GM19455 (cell line): ENCODE data around the gene RNU6-8.
A peak's percentile ranks its signal among the peaks of the same experiment; 100 is the strongest.

Experiments
- ATAC-seq: cut with Tn5 transposase; IDR thresholded peaks from one replicate; pipeline ENCODE4 v1.9.1; 2021; ENCODE audit not compliant: unreplicated experiment

Gene RNU6-8

DNA sequence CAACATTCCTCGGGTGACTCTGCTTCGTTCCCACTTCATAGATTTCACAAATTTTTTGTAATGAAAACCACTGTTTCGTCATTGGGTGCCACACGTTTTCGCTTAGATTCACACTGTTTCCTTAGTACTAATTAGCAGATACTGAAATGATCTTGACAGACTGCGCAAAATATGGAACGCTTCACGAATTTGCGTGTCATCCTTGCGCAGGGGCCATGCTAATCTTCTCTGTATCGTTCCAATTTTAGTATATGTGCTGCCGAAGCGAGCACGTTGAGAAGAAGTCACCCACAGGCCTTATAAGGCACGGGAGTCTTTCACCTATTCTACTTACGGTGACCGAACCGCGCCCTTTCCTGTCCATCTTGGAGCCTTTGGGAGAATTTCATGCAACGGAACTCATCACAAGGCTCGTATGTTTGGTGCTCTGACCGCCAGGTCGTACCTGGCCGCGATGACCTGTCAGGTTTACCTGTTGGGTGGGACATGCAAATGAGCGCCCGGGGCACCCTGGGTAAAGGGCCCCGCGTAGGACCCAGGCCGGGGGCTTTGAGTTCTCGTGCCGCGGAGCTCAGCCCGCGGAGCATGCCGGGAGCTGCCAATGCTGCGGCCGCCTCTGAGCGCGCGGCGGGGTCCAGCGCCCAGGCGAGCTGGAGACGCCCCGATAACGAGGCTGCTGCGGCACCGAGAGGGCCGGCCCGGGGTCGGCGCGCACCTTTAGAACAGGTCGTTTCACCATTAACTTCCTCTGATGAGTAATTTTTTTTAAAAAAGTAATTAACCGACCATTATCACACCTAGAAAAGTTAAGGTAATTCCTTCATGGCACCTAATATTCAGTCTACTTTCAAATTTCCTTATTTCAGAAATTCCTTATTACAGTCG is at the start of gene RNU6-8:
Gene RNU6-8, minus strand, starts transcription at position 272 of the 885 bp plus-strand sequence.
- peak; percentile 61 for ATAC-seq

DNA sequence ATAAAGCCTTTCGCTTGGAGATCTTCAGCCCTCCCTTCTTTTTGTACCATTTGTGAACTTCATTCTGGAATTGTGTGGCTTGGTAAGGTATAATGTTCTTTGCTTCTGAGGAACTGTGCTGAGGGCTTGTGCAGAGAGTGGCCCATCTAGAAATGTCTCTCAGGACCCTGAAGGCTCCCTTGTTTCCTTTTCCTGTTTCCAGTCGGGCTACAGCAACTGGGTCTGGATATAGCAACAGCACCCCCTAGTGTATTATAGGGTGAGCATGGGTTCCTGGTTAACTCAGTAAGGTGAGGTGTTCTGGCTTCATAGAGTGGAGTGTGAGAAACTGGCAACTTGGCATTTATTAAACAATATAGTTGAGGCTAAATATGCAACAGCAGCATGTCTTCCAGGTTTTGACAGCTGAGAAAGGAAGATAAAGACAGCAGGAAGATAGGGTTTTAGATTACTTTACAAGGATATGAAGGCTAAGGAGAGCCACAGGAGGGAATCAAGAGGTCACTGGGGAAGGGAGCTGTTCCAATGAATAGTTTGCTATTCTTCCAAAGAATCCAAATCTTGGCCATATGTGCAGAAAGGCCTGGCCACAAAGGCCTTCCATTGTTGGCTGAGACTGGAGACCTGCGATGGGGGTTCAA is 49.1 kb upstream of the RNU6-8 start:
- peak; percentile 90 for ATAC-seq

DNA sequence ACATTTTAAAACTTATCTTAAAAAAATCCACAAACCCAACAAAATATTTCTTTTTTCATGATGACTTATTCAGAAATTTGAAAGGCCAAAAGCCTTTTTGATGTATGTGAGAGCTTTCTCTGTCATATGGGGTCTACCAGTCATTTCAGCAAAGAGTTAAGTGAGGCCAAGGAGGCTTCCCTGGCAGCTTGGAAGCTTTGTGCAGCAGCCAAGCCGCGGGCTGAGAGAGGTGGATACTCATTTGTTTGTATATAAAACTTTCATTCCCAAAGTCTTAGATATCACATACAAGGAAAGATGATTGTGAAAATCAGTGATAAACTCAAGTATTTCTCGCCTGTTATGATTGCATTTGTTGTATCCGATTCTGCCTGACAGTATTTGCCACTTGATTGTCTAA is 48.5 kb upstream of the RNU6-8 start:
- ATAC-seq: no peak

DNA sequence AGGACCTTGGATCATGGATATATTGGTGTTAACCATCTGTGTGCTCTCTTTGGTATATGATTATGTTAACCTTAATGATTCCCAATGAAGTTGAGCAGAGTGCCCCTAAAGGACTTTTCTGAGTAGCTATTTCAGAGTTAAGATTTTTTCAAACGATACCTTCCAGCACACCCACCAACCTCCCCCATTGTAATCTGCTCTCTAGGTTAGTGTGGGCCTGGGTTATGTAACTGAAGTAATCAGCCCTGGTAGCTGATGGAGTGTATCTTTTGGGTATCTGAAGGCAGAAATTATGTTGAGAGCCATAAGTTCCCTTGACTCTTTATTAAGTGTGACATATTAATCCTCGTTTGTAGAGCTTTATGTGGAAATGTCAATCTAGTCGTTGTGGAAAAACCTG is 47.6 kb upstream of the RNU6-8 start:
- no peak for ATAC-seq

DNA sequence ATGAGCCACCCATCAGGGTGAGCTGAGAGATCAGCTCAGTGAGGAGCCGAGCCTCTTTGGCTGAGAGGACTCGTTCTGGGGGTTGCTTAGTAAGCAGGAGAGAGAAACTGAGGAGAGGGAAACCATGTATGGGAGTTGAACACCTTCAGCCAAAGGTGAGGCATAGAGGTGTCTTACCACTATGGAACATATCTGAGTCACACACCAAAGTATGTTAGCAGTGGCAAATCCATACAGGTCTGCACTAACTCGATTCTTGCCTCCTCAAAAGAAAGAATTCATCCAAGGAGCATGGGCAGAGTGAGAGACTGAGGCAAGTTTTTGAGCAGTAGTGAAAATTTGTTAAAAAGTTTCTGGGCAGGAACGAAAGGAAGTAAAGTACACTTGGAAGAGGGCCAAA is 46.7 kb upstream of the RNU6-8 start:
- no peak for ATAC-seq

DNA sequence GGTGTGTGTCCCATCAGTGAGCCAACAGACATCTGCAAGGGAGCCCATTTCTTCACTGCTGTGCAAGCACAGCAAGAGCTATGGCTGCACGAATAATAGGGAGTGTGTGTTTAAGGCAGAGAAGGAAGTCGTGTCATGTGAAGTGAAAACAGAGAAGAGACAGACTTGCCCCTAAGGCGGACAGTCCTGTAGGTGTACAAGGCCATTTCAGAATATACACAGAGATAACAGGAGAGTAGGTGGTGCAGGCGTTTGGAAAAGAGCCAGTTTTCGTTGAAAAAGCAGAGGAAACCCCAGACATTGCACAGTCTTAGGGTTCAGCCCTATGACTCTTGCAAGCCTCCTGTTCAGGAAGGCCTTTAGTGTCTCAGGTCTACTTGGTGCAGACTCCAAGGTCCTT is 46.3 kb upstream of the RNU6-8 start:
- ATAC-seq: no peak

DNA sequence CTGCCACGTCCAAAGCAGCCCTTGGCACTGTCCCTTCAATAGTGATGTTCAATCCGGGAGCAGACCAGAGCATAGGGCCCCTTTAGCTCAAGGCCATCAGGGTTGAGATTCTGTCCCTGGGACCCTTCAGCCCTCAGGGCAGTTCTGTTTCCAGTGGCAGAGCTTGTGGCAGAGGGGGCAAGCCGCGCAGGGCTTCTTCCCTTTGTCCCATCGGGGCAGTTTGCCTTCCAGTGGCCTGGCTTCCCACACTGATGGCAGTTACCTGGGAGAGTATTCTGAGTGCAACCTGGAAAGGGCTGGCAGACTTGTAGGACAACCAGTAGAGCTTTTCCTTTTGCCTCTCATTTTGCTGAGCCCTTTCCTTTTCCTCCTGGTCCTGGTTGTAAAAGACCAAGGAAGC is 43.7 kb upstream of the RNU6-8 start:
- ATAC-seq: no peak

DNA sequence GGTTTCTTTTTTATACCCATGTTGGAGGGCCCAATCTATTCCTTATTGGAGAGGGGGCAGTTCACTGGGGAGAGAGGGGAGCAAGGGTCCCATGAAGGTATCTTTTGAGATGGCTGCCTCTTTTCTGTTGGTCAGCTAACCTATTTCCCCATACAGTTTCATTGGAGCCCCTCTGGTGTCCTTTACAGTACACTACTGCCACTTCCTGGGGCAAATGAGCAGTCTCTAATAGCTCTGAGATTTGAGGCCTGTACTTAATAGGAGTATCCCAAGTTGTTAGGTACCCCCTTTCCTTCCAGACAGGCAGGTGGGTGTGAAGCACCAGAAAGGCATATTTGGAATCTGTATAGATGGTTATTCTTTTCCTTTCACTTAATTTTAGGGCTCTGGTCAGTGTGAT is 41.3 kb upstream of the RNU6-8 start:
- ATAC-seq: no peak

DNA sequence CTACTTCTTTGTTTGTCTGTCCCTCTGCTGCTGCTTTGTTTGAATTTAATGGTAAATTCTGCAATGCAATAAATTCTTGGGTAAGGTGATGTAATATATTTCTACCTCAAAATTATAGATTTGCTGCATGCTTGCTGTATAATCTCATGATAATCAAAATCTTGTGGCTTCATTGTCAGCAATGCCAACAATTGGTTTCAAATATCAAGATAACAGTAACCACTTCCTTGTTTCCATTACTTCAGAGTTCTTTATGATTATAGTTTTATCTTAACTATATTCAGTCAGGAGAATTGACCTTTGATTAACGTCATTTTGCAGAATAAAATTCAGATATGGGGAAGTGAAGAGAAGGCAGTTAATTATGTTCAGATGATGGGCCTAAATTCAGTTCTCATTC is 30.2 kb upstream of the RNU6-8 start:
- ATAC-seq: no peak

DNA sequence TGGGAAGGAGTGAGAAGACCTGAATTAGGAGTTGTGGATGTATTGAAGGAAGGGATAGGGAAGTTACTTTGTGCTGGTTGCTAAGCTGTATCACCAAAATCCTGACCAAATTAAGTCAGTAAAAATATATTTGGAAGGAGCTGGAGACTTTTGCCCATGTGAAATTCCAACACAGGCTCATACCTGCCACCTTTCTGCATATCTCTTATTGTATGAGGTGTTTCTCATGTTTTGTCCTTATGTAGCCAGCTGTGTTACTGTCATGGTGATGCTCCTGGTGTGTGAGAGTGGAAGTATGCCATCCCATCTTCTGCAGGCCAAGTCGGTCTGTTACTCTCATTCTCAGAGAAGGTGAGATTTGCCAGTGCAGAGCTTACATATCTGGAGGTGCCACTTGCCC is 29.4 kb upstream of the RNU6-8 start:
- no peak for ATAC-seq

DNA sequence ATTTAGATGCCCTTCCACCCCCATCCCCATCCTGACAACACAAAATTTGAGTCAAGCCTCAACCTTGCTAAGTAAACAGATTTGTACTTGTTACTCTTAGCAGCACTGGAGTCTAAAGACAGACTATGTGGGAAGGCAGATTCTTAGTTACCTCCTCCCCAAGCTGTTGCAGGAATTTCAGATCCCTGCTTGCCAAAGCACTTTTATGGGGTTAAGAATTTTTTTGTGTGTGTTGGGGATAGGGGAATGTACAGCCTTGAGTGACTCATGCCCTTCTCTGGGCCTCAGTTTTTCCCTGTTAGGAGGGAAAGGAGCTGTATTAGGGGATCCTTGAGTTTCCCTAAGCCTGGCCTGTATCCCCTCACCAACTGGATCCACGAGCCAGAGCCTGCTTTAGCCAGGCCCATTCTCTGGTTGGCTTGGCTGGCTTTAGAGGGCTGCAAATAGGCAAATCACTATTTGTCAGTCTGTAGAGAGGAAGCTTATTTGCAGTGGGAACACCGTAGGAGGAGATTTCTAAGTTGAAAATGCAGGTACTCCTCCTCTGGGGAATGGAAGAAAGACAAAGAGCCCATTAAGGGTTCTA is 27.7 kb upstream of the RNU6-8 start:
- no peak for ATAC-seq

DNA sequence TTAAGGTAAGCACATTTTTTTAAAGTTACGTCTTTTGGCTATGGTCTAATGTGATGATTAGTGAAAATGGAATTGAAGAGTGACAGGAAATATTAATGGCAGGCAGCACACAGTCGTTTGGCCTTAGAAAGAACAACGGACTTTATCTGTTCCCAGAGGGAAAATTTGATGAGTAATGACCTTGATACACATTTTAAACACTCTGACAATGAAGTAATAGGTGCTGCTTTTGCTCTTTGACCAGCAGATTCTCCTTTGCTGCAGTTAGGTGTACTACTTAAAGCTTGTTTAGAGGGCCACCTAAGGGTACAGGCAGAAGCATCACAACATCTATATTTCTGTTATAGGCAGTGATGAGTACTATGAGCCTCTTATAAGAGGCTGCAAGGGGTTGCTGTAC is 27.1 kb upstream of the RNU6-8 start:
- ATAC-seq: no peak

DNA sequence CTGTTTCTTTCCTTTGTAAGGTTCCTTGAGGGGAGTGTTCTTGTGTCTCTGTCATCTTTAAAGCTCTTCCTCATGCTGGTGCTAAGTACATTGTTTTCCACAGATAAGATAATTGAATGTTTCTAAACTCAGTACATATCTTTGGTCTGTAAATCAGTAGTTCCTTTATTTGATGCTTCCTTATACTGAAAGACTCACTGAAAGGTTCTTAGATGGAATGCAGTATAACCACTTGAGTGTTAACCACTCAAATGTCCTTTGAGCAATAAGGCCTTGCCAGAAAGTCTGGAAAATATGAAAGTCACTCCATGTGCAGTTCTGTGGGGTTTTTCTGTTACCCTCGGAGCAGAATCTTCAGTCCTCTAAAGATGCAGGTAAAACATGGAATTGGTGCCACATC is 23.0 kb upstream of the RNU6-8 start:
- ATAC-seq: no peak

DNA sequence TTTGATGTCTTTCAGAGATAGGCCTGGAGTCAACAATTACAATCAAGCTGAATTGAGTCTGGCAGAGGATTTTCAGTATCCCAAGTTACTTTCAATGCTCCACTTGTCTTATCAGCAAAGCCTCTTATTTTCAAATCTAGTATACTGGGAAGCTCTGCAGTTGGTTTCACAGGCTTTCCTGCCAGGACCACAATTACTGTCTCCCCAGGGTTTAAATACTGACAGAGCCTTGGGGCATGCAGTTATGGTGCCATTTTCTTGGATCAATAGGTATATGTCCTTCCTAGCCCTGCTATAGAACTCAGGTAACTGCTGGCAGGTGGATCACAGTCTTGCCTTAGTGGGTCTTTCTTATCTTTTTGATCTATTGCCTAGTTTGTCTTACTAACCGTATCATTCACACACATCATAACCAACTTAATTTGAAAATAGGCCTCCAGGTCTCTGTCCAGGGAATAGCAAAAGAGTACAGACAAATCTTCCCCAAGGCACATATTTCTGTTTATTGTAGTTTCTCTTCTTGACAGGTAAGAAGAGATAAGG is 22.4 kb upstream of the RNU6-8 start:
- no peak for ATAC-seq

DNA sequence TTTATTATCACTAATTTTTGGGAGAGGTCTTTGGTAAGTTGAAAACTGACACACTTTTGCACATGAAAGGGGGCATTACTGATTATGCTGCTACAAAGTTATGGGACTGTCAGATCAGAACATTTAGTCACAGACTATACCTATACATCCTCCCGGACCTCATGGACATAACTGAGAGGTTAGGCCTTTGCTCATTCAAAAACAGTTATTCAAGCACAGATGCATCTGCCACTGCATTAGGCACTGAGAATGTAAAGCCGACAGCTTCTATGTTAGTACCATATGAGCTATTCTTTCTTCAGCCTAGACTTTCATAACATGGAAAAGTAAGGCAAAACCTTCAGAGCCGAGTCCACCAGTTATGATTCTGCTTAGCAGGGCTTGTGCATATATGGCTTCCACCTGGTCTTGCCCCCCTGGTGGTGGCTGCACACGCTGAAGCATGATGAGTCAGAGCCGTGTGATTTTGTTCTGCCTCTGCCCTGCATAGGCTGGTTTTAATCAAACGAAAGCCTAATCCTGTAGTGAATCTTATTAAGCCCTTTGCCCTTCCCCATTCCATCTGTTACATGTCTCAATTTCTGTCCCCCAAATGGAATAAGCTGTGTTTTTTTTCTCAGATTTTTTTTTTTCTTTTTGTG is 21.8 kb upstream of the RNU6-8 start:
- no peak for ATAC-seq

DNA sequence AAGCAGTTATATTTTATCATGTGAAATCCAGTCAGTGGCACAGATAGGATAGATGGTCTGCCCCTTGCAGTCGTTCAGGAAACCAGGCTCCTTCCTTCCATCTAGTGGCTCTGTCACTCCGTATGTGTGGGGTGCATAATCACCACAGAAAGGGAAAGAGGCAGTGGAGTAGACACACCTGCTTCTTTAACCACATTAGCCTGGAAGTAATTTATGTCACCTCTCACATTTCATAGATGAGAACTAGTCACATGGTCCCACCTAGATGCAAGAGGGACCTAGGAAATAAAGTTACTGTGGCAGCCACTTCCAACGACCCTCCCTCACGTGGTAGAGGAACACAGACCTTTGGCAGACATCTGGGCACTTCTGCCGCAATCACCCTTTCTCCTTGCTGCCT is 14.2 kb upstream of the RNU6-8 start:
- ATAC-seq: no peak

DNA sequence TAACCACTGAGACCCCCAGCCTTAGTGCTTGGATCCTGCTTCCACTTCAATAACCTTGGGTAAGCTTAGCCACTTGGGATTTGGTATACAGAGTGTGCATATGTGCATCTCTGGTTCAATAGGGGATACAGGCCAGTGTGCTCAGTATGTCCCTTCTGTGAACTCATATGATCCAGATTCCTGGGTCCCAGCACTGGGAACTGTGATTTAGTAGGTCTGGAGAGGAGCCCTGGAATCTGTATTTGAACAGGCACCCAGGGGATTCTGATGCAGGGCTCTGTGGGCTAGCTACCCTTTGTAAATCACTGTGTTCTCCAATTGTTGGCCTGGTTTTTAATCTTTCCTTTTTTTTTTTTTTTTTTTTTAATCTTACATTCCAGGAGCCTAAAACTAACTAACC is 9.8 kb upstream of the RNU6-8 start:
- ATAC-seq: no peak

DNA sequence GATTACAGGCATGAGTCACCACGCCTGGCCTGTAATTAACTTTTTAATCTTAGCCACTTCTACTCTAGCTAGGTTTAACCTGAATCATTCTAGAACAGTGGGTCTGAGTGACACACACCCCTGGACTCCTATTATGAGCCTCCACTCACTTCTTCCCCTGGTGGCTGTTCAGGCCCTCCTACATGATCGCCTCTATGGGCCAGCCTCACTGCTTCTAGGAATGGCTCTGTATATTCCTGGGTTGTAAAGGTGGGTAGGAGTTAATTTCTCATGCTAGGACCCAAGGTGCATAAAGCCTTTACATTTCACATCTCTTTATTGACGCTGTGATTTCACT is 8.0 kb upstream of the RNU6-8 start:
- no peak for ATAC-seq

DNA sequence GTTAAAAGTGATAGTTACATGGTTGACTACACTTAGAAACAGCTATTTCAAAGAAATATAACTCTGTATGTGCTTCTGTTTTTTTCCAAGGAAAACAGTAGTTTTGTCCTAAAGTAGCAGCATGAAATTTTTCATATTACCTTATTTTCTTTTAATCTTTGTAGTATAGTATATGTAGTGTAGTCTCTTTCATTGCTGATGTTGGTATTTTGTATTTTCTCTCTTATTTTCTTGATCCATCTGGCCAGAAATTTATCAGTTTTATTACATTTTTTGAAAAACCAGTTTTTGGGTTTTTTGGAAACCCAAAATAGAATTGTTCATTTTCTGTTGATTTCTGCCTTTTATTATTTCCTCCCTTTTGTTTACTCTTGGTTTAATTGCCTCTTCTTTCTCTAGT is 6.4 kb upstream of the RNU6-8 start:
- ATAC-seq: no peak

DNA sequence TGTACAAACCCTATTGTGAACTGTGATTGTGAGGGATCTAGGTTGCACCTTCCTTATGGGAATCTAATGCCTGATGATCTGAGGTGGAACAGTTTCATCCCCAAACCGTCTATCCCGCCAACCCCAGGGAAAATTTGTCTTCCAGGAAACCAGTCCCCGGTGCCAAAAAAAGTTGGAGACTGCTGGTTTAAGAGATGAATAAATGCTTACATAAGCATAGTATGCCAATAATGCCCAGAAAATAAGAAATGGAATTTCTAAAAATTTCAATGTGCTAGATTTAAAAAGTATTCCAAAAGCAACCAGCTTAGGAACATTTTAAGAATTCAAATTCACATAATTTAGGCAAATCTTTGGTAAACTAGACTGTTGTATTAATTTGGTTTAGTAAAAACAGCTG is 5.4 kb upstream of the RNU6-8 start:
- ATAC-seq: no peak

DNA sequence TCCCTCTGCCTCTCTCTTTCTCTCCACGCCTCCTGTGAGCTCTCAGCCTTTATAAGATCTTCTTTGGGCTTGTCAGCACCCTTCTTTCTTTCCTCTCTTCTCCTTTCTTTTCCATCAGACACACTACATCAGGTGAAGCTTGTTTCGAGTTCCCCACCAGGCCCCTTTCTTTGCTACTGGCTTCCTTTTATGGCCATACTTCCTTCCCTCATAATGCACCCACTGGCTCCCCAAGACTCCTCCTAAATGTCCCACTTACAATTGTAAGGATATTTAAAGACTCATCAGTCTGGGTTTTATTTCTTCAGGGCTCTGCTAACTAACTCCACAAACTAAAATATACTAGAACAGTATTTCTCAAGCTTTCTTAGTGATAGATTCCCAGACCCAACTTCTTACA is 3.5 kb upstream of the RNU6-8 start:
- ATAC-seq: no peak

DNA sequence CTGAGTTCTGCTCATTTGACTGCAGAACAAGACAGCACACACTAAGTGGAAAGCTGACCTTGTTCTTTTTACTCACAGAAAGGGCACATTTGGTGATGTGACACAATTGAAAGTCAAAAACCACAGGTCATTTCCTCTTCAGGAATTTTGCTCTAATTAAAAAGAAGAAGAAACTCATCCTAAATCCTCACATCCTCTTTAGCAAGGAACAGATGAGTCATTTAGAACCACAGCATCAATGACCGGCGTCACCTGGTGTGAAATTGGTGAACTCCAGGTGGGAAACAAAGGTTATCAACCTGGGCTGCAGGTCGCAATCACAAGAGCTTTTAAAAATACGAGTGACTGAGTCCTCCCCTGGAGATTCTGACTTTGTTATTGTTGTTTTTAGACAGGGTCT is 2.9 kb upstream of the RNU6-8 start:
- no peak for ATAC-seq
